GM19035 (cell line): Measurements from ENCODE around the gene SORCS2.

ENCODE experiments used
- ATAC-seq: cut with Tn5 transposase; IDR thresholded peaks from one replicate; pipeline ENCODE4 v1.9.1; 2021; ENCODE audit not compliant: unreplicated experiment

The SORCS2 gene

GRCh38 chr4:7384929-7385890 lies 192.9 kb downstream of the SORCS2 start:
- no peak for ATAC-seq

GRCh38 chr4:7387925-7388324 lies 195.6 kb downstream of the SORCS2 start:
- ATAC-seq = no peak

GRCh38 chr4:7388627-7389026 lies 196.3 kb downstream of the SORCS2 start:
- no peak for ATAC-seq

GRCh38 chr4:7389101-7389701 lies 196.9 kb downstream of the SORCS2 start:
- no peak for ATAC-seq

DNA sequence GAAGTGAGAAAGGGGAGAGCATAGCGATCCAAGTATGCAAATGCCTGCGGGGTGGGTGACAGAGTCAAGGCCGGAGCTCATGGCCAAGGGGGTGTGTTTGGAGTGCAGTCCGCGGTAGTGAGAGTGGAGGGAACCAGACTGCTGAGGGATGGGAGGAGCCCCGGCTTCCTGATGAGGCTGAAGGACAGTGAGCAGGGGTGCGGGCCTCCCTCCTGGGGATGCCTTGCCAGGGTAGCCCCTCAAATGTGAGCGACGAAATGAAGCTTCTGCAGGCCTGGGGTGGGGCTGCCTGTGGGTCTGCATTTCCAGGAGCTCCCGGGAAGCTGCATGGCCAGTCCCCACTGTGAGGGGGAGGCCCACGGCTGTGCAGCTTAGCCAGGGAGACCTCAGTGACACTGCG lies 197.4 kb downstream of the SORCS2 start:
- no peak for ATAC-seq

DNA sequence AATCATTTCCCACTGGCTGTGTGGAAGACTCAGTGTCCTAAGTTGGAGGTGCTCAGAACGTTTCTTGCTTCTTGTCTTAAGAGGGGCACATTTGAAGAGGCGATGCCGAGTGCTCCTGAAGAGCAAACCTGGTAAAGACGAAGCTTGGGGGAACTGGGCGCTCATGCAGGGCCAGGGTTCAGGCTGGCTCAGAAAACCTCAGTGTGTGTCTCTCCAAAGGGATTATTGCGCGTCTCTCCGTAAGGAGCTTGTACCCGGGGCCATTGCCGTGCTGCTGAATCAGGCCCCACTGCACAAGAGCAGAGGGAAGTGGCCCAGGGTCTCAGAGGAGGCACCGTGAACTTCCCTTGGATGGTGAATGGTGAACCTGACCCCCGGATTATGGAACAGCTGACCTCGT lies 198.0 kb downstream of the SORCS2 start:
- no peak for ATAC-seq

DNA sequence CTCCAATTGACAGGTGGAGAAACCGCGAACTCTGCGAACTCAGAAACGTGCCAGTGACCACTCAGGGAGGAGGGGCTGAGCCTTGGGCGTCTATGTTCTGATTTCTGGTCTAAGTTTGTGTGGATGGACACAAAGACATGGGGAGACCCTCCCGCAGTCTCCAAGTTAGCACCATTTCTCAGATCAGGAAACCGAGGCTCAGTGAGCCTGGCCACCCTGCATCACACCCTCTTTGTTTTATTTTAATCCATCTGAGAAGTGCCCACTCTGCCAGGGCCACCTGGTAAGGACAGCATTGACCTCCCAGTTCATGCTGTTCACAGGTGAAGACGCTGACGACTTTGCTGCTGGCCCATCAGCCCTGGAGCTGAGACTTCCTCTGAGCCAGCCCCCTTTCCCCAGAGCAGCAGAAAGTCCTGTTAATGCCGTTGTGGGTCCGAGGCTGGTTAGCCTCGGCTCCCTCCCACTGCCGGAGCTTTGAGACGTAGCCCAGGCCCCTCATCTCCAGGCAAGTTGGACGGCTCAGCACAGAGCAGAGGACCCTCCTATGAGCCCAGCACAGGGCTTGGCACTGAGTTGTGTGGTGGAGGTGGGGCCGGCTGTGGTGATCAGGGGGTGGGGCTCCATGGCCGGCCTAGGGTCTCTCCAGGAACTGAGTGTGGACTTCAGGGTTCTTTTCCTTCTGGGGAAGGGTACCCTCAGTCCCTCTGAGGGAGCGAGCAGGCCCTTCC lies 198.7 kb downstream of the SORCS2 start:
- ATAC-seq = no peak

DNA sequence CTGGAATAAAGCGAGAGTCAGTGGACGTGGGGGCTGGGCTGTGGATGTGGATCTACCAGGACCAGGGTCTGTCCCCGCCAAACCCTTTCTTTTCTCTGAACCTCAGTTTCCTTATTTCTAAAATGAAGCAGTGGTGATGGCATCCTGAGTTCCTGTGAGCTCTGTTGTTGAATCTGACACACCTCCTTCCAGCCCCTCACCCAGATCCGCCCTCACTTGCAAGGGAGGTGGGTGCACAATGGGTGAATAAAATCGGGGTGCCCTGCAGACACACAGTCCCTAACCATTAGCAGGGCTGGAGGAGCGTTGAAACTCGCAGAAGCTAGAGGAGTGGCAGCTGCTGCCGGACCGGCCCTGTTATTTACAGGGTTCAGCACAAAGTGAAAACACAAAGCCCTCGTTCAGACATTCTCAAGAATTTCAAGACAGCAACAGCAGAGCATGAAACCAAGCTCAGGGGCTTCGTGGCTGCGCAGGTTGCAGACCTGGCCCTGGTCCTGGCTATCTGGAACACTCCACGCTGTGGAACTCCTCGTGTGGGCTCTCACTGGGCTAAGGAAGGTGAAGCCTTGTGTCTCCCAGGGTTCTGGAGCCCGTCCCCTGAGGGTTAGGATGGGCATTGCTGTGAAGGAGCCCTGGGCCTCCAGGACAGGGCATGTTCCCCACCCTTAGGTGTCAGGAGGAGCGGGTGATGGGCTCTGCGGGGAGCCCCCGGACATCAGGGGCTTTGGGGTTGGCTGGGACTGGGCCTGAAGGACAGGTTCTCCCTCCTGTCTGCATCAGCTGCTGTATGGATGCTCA lies 199.5 kb downstream of the SORCS2 start:
- ATAC-seq = no peak

DNA sequence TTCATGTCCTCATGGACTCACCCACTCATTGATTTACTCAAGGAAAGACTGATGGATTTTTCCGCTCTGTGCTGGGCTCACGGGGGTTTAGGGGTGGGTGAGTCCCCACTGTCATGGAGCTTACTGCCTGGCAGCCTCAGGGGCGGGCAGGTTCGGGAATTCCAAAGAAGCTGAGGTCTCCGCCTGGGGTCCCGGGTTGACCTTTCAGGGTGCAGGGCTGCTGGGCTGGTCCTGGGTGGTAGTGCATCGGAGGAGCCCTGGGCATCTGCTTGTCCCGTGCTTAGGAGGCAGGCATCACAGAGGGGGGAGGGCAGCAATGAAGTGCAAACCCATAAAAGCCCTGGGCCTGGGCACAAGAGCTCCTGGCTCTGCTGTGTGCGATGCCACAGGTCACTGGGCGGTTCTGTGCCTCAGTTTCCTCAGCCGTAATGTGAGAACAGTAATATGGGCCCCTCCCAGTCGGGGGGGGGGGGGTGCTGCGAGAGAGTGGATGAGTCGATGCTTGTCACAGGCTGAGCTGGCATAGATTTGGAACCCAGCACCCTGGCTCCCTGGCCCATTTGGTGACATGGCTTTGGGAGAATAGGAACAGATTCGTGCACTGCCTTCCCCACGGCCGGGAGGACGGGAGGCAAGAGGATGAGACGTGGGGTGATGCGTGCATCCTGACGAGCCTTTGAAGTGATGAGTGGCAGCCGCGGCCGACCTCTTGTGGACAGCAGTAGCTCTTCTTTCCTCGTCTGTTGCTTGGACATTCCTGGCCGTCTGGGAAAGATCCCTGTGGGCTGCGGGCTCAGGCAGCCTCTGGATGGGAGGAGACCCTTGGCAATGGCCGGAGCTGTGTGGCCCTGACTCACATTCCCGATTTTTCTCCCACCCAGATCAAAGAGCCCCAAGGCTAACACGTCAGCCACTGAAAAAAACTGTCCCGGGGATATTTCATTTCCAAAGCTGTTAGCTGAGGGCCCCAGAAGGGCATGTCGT lies 200.4 kb downstream of the SORCS2 start:
- no peak for ATAC-seq

DNA sequence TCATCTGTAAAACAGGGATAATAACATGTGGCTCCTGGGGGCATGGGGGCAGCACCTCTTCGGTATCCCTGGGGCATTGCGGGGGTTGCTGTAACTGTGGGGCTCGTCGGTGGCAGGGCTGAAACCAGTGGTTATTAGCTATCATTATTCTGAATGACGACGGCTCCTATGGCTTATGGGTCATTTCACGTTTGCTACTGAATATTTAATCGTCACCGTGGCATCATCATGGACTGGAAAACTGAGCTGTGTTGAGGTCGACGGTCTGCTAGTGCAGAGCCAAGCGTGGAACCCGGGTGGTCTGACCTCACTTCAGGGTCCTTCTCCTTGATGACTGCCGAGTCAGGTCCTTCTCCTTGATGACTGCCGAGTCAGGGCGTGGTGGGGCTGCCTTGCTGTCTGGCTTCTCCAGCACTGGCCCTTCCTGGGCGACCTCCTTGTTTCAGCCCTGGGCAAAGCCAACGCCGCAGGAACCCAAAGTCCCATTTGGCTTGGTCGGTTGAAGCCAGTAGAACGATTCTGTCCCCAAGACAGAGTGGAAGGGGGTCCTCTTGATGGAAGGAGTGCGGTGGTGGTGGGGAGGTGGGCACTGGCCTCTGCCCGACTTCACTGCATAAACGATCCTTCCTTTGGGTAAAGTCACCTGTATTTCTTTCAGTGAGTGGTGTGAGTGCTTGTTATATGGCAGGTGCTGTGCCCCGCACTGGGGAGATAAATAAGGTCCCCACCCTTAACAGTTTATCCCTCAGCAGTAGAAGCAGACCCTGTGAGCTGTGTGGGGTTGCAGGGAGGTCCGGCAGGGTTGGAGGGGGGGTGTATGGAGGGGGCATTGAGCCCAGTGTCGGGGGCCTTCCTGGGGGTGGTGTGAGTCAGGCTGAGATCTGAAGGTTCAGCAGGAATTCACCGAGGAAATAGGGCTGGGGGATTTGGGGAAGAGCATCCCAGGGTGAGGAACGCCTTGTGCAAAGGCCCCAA lies 201.6 kb downstream of the SORCS2 start:
- no peak for ATAC-seq

DNA sequence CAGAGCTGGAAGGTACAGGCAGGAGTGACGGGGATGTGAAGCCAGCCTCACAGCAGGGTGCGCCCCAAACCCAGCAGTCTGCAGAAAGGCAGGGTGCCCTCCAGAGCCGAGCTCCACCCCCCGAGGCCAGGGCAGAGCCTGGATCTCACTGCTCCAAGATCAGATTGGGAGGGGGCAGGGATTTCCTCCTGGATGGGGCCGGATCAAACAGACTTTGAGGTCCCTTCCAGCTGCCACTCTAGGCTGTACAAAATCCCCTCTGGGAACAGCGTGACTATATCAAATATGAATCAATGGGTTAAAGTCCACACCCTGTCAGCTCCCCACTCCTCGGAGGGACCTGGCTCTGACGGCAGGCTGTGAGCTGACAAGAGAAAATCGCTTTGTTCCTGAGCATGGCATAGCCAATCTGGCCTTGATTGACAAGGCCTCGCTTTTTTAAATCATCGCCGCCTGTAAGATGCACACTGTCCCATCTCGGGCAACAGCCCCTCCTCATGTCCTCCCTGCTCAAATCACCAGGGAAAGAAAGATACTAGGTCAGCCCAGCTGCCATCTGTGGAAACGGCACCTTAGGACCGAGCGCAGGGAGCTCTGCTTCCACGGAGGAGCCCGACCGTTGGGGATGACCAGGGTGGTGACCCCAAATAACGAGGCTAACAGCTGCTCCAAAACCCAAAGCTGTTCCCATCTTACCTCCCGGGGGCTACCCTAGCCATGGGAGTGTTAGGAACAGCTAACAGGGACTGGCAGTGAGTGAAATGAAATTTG lies 202.5 kb downstream of the SORCS2 start:
- no peak for ATAC-seq

DNA sequence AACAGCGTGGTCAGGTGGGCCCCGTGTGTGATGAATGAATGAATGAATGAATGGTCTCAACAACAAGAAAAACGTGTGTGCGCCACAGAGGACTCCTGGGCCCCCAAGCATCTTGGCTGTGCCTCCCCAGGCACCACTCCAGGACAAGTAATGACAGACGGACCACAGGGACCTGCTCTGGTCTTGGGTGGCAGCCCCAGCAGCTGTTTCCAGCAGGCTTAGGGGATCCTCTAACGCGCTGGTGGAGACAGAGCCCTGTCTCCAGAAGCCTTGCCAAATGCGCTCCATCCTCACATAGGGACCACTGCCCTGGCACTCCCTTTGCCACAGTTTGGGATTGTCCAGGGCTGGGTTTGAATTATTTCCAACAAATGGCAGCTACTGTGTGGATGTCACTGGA lies 203.3 kb downstream of the SORCS2 start:
- ATAC-seq = no peak

GRCh38 chr4:7396186-7396910 lies 204.0 kb downstream of the SORCS2 start:
- ATAC-seq = no peak

- ATAC-seq = no peak
Observed at GRCh38 chr4:7397206-7398103, 205.1 kb downstream of the SORCS2 start.

DNA sequence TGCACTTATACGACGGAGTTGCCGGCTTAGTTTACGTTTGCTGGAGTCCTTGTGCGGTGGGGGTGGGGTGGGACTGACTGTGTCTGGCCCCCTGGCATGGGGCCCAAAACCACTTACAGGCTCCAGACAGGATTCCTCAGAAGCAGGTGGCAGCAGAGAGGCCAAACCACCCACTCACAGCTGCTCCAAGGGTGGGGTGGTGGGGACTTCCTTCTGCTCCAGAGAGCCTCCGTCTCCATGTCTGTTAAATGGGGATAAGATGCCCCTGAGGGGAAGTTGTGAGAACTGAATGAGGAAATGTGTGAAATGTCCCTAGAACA lies 205.7 kb downstream of the SORCS2 start:
- no peak for ATAC-seq

DNA sequence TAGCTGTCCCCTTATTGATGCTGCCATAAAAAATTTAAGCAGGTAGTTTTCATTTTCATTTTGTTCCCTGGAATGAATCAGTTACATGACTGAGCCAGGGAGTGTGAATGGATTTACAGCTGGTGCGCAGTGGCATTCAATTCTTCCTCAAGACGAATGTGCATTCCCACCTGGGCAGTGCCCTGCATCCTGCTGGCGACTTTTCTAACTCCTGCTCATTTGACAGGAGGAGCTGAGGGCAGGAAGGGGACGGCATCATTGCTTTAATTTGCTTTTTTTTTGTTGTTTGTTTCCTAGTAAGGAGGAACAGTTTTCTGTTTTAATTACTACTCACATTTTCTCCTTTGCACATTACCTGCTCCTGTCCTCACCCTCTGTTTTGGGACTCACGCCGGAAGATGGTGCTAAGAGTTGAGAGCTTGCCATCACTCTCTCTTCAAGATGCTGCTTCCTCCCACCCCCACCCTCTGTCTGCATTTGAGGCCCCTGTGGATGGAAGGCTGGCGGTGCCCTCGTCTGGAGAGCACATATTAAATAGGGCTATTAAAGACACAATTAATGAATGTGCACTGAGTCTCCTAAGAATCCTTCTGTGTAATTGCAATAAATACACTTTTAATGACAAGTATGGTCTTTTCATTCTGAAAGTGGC lies 206.6 kb downstream of the SORCS2 start:
- ATAC-seq = no peak
